K562 (cell line): Measurements from ENCODE around the gene STC2. TPM values are rescaled to one million over a fixed set of nuclear protein-coding genes. Genes with fewer than 3 reads are reported as not detected.

ENCODE experiments used
- ATAC-seq: fragments of 200-7000 bp; cut with Tn5 transposase; 3 replicates; pipeline ENCODE4 v1.9.1; 2020; ENCODE audit warnings: moderate library complexity
- Bru-seq: library from RNA; stranded (reverse); fragments of 400-500 nt; gene quantifications from one replicate; lab custom pipeline; 2021; lab: Mats Ljungman, UMichigan
- BruChase-seq, 2 experiments: library from RNA; stranded (reverse); fragments of 400-500 nt; gene quantifications; one replicate each; lab custom pipeline; 2021; lab: Mats Ljungman, UMichigan
- BruUV-seq: library from RNA; stranded (reverse); fragments of 400-500 nt; replicated peaks from 2 replicates; lab custom pipeline; 2021; lab: Mats Ljungman, UMichigan
- CTCF ChIA-PET: fragments of 300-600 bp; formaldehyde crosslinking; extraction: SDS; loops from one replicate; lab custom pipeline; 2021; ENCODE audit warnings: low intra/inter-chr PET ratio; lab: Yijun Ruan, JAX
- POLR2A ChIA-PET: fragments of 300-600, 350-650 bp; sonication (Branson Sonifier 250); formaldehyde crosslinking; extraction: SDS; loops from one replicate; lab custom pipeline; 2021; ENCODE audit warnings: antibody characterized with exemption, inconsistent platforms; lab: Yijun Ruan, JAX
- DNase-seq, 4 experiments: peaks; one replicate each; pipeline versions ENCODE4 v3.0.0 to v3.0.0-alpha.2; 2011 to 2018; ENCODE audit warnings: low spot score in 3 of 4, mixed read lengths in 3 of 4; ENCODE audit errors: extremely low read depth in 1 of 4
- FAIRE-seq: peaks from 2 replicates; lab custom pipeline; 2011; peaks lifted over from hg19 to GRCh38; lab: Jason Lieb, UNC
- H2AFZ ChIP-seq: 2 replicates; pipeline ENCODE4 v1.6.0; 2011; ENCODE audit warnings: low read depth, low read length, control low read depth, inconsistent platforms
- H3K27ac ChIP-seq: fragments of 200-600 bp; 3 replicates; pipeline ENCODE4 v1.8.0; 2011; ENCODE audit warnings: low read depth, mild to moderate bottlenecking, control low read depth, inconsistent platforms, low read length, moderate library complexity, mixed read lengths; ENCODE audit errors: extremely low read depth
- H3K27me3 ChIP-seq, 2 experiments: fragments of 300-600 bp in 1 of 2; 2 replicates in 1 of 2; 3 replicates in 1 of 2; pipeline versions ENCODE4 v1.6.0 to v1.8.0; 2011; ENCODE audit warnings: inconsistent platforms in 2 of 2, low read length in 2 of 2, mild to moderate bottlenecking in 1 of 2, mixed read lengths in 1 of 2, moderate library complexity in 1 of 2; ENCODE audit not compliant: control insufficient read depth in 2 of 2, insufficient read depth in 2 of 2
- H3K36me3 ChIP-seq: fragments of 300-600 bp; 3 replicates; pipeline ENCODE4 v1.8.0; 2011; ENCODE audit warnings: mild to moderate bottlenecking, low read length, inconsistent platforms; ENCODE audit not compliant: control insufficient read depth, insufficient read depth
- H3K4me1 ChIP-seq, 2 experiments: fragments of 200-600 bp in 1 of 2; replicated peaks in 1 of 2; 2 replicates in 1 of 2; 3 replicates in 1 of 2; pipeline versions ENCODE4 v1.5.1 to v1.8.0; 2011; ENCODE audit warnings: inconsistent platforms in 2 of 2, low read length in 2 of 2, mild to moderate bottlenecking in 1 of 2, mixed read lengths in 1 of 2, moderate library complexity in 1 of 2; ENCODE audit not compliant: control insufficient read depth in 2 of 2, insufficient read depth in 2 of 2
- H3K4me2 ChIP-seq: 2 replicates; pipeline ENCODE4 v1.6.1; 2011; ENCODE audit warnings: low read length, control low read depth, inconsistent platforms, mixed read lengths; ENCODE audit not compliant: insufficient read depth
- H3K4me3 ChIP-seq: fragments of 200-600 bp; sonication (generic), shearing (Covaris generic); 2 replicates; pipeline ENCODE4 v1.5.1; 2016; ENCODE audit warnings: control low read depth, inconsistent platforms
- H3K79me2 ChIP-seq: fragments of 200-600 bp; 3 replicates; pipeline ENCODE4 v1.8.0; 2011; ENCODE audit warnings: low read length, inconsistent platforms; ENCODE audit not compliant: control insufficient read depth, insufficient read depth
- H3K9ac ChIP-seq, 2 experiments: 2 replicates each; pipeline versions ENCODE4 v1.6.0 to v1.6.1; 2011; ENCODE audit warnings: low read depth in 2 of 2, low read length in 2 of 2, control low read depth in 1 of 2, inconsistent platforms in 1 of 2, mild to moderate bottlenecking in 1 of 2, mixed read lengths in 1 of 2; ENCODE audit not compliant: insufficient read depth in 1 of 2
- H3K9me1 ChIP-seq: one replicate; pipeline ENCODE4 v1.6.0; 2011; ENCODE audit warnings: inconsistent platforms, mild to moderate bottlenecking, low read length, moderate library complexity; ENCODE audit not compliant: control insufficient read depth, insufficient read depth
- H3K9me3 ChIP-seq: replicated peaks from 2 replicates; pipeline ENCODE4 v1.5.1; 2011; ENCODE audit warnings: low read depth, low read length, inconsistent platforms; ENCODE audit not compliant: control insufficient read depth, insufficient read depth
- H4K20me1 ChIP-seq: replicated peaks from 2 replicates; pipeline ENCODE4 v1.6.1; 2011; ENCODE audit warnings: low read length, inconsistent platforms, mixed read lengths; ENCODE audit not compliant: control insufficient read depth, insufficient read depth
- HNRNPUL1 ChIP-seq: fragments of 200-400 bp; formaldehyde crosslinking; IDR thresholded peaks from 2 replicates; pipeline ENCODE4 v1.6.1; 2017; ENCODE audit warnings: low read length
- KHSRP ChIP-seq: fragments of 450-650 bp; IDR thresholded peaks from 2 replicates; pipeline ENCODE4 v1.6.1; 2017
- POLR3G ChIP-seq: IDR thresholded peaks from 2 replicates; pipeline ENCODE4 v1.6.1; 2011; ENCODE audit not compliant: insufficient read length, insufficient replicate concordance; ENCODE audit errors: extremely low read depth
- SREBF2 ChIP-seq: sonication (generic); formaldehyde crosslinking; IDR thresholded peaks from 2 replicates; pipeline ENCODE4 v1.4.0; 2020; ENCODE audit warnings: mild to moderate bottlenecking, missing genetic modification reagents
- WGBS: fragments of 100-300 bp; shearing (Covaris generic); methylation state at CpG from one replicate; pipeline ENCODE4 v1.1.6; 2016; ENCODE audit warnings: low coverage, mixed read lengths; ENCODE audit not compliant: insufficient coverage; ENCODE audit errors: missing lambda C conversion rate; 5-methylcytosine and 5-hydroxymethylcytosine counted together
- in situ Hi-C: fragments of 300-500 bp; cut with MboI; formaldehyde crosslinking; loops from 4 replicates; pipeline ENCODE4 v1.15.0; 2018; ENCODE audit warnings: inconsistent platforms, mixed read lengths
- intact Hi-C: fragments of 100-400 bp; cut with micrococcal nuclease; formaldehyde crosslinking; loops from 2 replicates; pipeline ENCODE4 v1.14.2; 2022
- long read RNA-seq, 3 experiments: library from polyadenylated mRNA in 2 of 3; library from RNA in 1 of 3; unstranded in 2 of 3; stranded (forward) in 1 of 3; transcript quantifications; one replicate each; pipeline ENCODE4 v2.0.0, GENCODE V29; 2019 to 2022
- polyA minus RNA-seq, 3 experiments: library from RNA; depleted of rRNA, polyadenylated mRNA; stranded (reverse); fragments of >200 nt; gene quantifications; 2 replicates each; pipeline ENCODE4 v1.2.3, GENCODE V29; 2011
- polyA plus RNA-seq, 8 experiments: library from polyadenylated mRNA; depleted of rRNA in 4 of 8; stranded (reverse) in 5 of 8; unstranded in 3 of 8; fragments of >200 nt; fragmentation: Nextera tagmentation in 2 of 8; fragmentation: Illumina TruSeq in 1 of 8; extraction: Ambion mirVana in 2 of 8; extraction: Trizol in 1 of 8; gene quantifications; 2 replicates each; pipeline versions ENCODE4 v1.2.1 to v1.2.3, GENCODE V29; 2011 to 2014; ENCODE audit warnings: inconsistent platforms in 1 of 8, missing spikeins in 1 of 8
- total RNA-seq, 7 experiments: library from RNA; depleted of rRNA in 6 of 7; stranded (reverse); fragments of >200 nt in 6 of 7; fragmentation: Illumina TruSeq in 2 of 7; extraction: Trizol in 2 of 7; gene quantifications; 2 replicates each; pipeline versions ENCODE4 v1.2.1 to v1.2.3, GENCODE V29; 2011 to 2021; ENCODE audit warnings: low replicate concordance in 1 of 7
- TF ChIP-seq, protein P1 (sequence below): fragments of 250-450 bp; sonication (Bioruptor Pico); IDR thresholded peaks from 2 replicates; pipeline ENCODE4 v1.4.0; 2020
- TF ChIP-seq, protein P2 (sequence below): fragments of 150-350 bp; conservative IDR thresholded peaks from 2 replicates; pipeline ENCODE4 v1.6.1; 2014; ENCODE audit warnings: low read length

Gene STC2
- total RNA-seq (2011; cell fraction: chromatin; rRNA removed; ENCODE audit: low replicate concordance): 18.5 and 24.8 TPM in 2 replicates
- 30.9 and 40.0 TPM in 2 replicates for total RNA-seq (2011; cell fraction: nucleolus; rRNA removed)
- total RNA-seq (2011; cell fraction: nucleoplasm; rRNA removed): 23.3 and 29.5 TPM in 2 replicates
- total RNA-seq (2014; rRNA removed): 23.8 and 30.1 TPM in 2 replicates
- total RNA-seq (2014; rRNA removed; fragmentation: Illumina TruSeq; extraction: Trizol): 6.5 and 7.4 TPM in 2 replicates
- total RNA-seq (2015; rRNA removed; fragmentation: Illumina TruSeq; extraction: Trizol): 7.2 and 8.9 TPM in 2 replicates
- 19.2 and 21.8 TPM in 2 replicates for total RNA-seq (2021)
- polyA plus RNA-seq (2011; rRNA removed): 4.3 and 4.7 TPM in 2 replicates
- 1.9 and 4.0 TPM in 2 replicates for polyA plus RNA-seq (2011; cell fraction: cytosol; rRNA removed)
- 8.8 and 11.6 TPM in 2 replicates for polyA plus RNA-seq (2011; cell fraction: nucleus; rRNA removed)
- 8.1 and 31.8 TPM in 2 replicates for polyA plus RNA-seq (2012)
- 11.4 and 16.1 TPM in 2 replicates for polyA plus RNA-seq (2014; fragmentation: Illumina TruSeq; extraction: Trizol)
- under 1 TPM; 0.62 to 0.63 TPM for polyA plus RNA-seq (2014; fragmentation: Nextera tagmentation; extraction: Ambion mirVana)
- polyA plus RNA-seq (2014; rRNA removed): 25.6 and 31.7 TPM in 2 replicates
- 4.0 and 5.4 TPM in 2 replicates for polyA minus RNA-seq (2011; rRNA and poly(A)+ RNA removed)
- 3.7 and 4.5 TPM in 2 replicates for polyA minus RNA-seq (2011; cell fraction: cytosol; rRNA and poly(A)+ RNA removed)
- 16.7 and 17.5 TPM in 2 replicates for polyA minus RNA-seq (2011; cell fraction: nucleus; rRNA and poly(A)+ RNA removed)
- Bru-seq, nascent RNA: percentile 87 among the genes with signal in this experiment
- percentile 91 among the genes with signal in this experiment for BruChase-seq, experiment 1, labeled RNA remaining after a 2-hour chase
- BruChase-seq, experiment 2, labeled RNA remaining after a 6-hour chase: percentile 90 among the genes with signal in this experiment
- long read RNA-seq, experiment 1, full-length matches to known transcripts: 10 of 24 reads
- long read RNA-seq, experiment 1, partial matches to known transcripts: 0 of 24 reads
- long read RNA-seq, experiment 1, other reads (novel, unspliced or antisense): 14 of 24 reads
- long read RNA-seq, experiment 2, full-length matches to known transcripts: 5 of 15 reads
- long read RNA-seq, experiment 2, partial matches to known transcripts: 0 of 15 reads
- long read RNA-seq, experiment 2, other reads (novel, unspliced or antisense): 10 of 15 reads
- long read RNA-seq, experiment 3, full-length matches to known transcripts: 3 of 4 reads
- long read RNA-seq, experiment 3, partial matches to known transcripts: 0 of 4 reads
- long read RNA-seq, experiment 3, other reads (novel, unspliced or antisense): 1 of 4 reads

DNA sequence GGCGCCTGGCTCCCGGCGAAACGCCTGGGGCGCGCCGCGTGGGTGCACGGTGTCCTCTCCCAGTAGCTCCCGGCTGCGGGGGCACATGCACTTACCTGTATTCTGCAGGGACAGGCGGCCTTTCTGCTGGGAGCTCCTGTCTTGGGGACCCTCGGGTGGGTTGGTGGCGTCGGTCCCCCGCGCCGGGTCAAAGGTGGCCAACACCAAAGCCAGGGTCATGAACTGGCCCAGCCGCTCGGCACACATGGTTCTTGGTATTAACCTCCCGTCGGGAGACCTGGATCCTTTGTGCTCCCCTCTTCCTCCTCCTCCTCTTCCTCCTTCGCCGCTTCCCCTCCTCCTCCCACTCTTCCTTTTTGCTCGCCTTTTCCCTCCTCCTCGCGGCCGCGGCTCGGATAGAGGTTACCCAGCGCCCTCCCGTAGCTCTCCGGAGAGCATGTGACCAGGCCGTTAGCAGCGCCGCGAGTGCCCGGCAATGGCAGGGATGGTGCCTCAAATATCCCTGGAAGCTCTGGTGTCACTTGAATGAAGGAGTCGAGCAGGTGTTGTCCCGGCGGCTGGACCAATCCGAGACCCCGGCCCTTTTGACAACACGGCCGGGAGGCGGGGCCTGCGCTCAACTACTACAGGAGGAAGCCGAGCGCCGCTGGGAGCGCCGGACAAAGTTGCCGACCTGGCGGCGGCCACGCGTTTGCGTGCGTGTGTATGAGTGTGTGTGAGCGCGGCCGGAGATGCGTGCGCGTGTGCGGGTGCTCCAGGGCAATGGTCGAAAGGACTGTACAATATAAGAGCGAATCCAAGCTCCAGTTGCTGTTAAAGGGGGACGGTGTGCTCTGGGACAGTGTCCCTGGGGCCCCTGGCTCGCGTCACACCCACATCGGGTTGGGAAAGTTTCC is at the start of gene STC2:
Gene STC2 (minus strand): TSS at position 467 of the 896 bp plus-strand sequence. CDS start 221 bp downstream, at position 246.
- BruUV-seq: TSS peak; percentile 62
- in situ Hi-C loops: no loop called here
- Histone ChIP-seq H3K36me3 (peaks cover 22% of the 10 kb centered on the region), H2AFZ (peak within 1 kb of the TSS; percentile 94), H3K4me3 (peak within 1 kb of the TSS; percentile 53), H3K9me1 (no peaks in the 10 kb centered on the region), H3K9ac (peak within 1 kb of the TSS; percentile 60 to 88), H4K20me1 (no peaks in the 10 kb centered on the region), H3K27ac (peak within 1 kb of the TSS; percentile 52), H3K4me2 (peak within 1 kb of the TSS; percentile 81), H3K27me3 (no peaks in the 10 kb centered on the region), H3K9me3 (no peaks in the 10 kb centered on the region), H3K79me2 (peaks cover 33% of the 10 kb centered on the region), H3K4me1 (peaks cover 41 to 52% of the 10 kb centered on the region in 2 experiments)
- 2% methylated on average over 46 of the region's 72 CpGs for WGBS
- CTCF ChIA-PET: interaction anchor here (1.0 to 1.3 kb wide), 2 partner anchors 30 to 35 kb away, joined by 3 read pairs; no protein-coding TSS in a partner anchor
- intact Hi-C loops: loop anchor here (10.0 kb wide), 2 partner anchors 553 to 557 kb away; partner anchors contain the start of genes CPEB4 and DUSP1
- FAIRE-seq: peak; percentile 35
- POLR2A ChIA-PET: interaction anchor here (0.6 to 1.6 kb wide), 12 partner anchors 9 to 804 kb away, joined by 3 to 8 read pairs (median 4); partner anchors contain the start of gene RPL26L1
- peak; percentile 84 for ATAC-seq
- peak; percentile 87 to 92 (median 90) for DNase-seq
- TF ChIP-seq SREBF2 (CRISPR knock-in tag) (no peak), KHSRP (no peak), POLR3G (no peak), HNRNPUL1 (no peak)
- TF ChIP-seq, protein P1, sequence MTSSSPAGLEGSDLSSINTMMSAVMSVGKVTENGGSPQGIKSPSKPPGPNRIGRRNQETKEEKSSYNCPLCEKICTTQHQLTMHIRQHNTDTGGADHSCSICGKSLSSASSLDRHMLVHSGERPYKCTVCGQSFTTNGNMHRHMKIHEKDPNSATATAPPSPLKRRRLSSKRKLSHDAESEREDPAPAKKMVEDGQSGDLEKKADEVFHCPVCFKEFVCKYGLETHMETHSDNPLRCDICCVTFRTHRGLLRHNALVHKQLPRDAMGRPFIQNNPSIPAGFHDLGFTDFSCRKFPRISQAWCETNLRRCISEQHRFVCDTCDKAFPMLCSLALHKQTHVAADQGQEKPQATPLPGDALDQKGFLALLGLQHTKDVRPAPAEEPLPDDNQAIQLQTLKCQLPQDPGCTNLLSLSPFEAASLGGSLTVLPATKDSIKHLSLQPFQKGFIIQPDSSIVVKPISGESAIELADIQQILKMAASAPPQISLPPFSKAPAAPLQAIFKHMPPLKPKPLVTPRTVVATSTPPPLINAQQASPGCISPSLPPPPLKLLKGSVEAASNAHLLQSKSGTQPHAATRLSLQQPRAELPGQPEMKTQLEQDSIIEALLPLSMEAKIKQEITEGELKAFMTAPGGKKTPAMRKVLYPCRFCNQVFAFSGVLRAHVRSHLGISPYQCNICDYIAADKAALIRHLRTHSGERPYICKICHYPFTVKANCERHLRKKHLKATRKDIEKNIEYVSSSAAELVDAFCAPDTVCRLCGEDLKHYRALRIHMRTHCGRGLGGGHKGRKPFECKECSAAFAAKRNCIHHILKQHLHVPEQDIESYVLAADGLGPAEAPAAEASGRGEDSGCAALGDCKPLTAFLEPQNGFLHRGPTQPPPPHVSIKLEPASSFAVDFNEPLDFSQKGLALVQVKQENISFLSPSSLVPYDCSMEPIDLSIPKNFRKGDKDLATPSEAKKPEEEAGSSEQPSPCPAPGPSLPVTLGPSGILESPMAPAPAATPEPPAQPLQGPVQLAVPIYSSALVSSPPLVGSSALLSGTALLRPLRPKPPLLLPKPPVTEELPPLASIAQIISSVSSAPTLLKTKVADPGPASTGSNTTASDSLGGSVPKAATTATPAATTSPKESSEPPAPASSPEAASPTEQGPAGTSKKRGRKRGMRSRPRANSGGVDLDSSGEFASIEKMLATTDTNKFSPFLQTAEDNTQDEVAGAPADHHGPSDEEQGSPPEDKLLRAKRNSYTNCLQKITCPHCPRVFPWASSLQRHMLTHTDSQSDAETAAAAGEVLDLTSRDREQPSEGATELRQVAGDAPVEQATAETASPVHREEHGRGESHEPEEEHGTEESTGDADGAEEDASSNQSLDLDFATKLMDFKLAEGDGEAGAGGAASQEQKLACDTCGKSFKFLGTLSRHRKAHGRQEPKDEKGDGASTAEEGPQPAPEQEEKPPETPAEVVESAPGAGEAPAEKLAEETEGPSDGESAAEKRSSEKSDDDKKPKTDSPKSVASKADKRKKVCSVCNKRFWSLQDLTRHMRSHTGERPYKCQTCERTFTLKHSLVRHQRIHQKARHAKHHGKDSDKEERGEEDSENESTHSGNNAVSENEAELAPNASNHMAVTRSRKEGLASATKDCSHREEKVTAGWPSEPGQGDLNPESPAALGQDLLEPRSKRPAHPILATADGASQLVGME (CRISPR knock-in tag): no peak
- TF ChIP-seq, protein P2, sequence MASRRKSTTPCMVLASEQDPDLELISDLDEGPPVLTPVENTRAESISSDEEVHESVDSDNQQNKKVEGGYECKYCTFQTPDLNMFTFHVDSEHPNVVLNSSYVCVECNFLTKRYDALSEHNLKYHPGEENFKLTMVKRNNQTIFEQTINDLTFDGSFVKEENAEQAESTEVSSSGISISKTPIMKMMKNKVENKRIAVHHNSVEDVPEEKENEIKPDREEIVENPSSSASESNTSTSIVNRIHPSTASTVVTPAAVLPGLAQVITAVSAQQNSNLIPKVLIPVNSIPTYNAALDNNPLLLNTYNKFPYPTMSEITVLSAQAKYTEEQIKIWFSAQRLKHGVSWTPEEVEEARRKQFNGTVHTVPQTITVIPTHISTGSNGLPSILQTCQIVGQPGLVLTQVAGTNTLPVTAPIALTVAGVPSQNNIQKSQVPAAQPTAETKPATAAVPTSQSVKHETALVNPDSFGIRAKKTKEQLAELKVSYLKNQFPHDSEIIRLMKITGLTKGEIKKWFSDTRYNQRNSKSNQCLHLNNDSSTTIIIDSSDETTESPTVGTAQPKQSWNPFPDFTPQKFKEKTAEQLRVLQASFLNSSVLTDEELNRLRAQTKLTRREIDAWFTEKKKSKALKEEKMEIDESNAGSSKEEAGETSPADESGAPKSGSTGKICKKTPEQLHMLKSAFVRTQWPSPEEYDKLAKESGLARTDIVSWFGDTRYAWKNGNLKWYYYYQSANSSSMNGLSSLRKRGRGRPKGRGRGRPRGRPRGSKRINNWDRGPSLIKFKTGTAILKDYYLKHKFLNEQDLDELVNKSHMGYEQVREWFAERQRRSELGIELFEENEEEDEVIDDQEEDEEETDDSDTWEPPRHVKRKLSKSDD: no peak
